Stimulated activated CD4-positive, alpha-beta T cell treated with anti-CD3 and anti-CD28 coated beads, Interleukin-2, amount 100 ng/mL, for 24 hours (primary cell): ENCODE measurements around the gene FERMT3.

Experiments used
- DNase-seq, 2 donors: peaks; one replicate each; pipeline ENCODE4 v3.0.0-alpha.2; 2020

Gene FERMT3

GRCh38 chr11:64251016-64251752, 44.7 kb downstream of the FERMT3 start, which contains the start of gene PLCB3:
Gene PLCB3, plus strand, starts transcription at chr11:64251530. Its CDS starts 120 bp downstream, at chr11:64251650.
- peak; percentile 70 to 75 for DNase-seq

DNA sequence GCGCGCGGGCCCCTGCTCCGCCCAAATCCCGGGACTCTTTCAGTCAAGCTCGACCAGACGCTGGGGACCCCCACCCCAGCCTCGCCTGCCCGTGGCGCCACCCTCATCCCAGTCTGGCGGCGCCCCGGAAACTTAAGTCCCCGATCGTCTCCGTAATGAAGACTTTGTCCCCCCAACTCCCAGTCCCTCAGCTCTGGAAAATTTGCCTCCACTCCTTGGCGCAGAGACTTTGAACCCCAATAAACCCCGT, 45.2 kb downstream of the FERMT3 start:
- no peak for DNase-seq

DNA sequence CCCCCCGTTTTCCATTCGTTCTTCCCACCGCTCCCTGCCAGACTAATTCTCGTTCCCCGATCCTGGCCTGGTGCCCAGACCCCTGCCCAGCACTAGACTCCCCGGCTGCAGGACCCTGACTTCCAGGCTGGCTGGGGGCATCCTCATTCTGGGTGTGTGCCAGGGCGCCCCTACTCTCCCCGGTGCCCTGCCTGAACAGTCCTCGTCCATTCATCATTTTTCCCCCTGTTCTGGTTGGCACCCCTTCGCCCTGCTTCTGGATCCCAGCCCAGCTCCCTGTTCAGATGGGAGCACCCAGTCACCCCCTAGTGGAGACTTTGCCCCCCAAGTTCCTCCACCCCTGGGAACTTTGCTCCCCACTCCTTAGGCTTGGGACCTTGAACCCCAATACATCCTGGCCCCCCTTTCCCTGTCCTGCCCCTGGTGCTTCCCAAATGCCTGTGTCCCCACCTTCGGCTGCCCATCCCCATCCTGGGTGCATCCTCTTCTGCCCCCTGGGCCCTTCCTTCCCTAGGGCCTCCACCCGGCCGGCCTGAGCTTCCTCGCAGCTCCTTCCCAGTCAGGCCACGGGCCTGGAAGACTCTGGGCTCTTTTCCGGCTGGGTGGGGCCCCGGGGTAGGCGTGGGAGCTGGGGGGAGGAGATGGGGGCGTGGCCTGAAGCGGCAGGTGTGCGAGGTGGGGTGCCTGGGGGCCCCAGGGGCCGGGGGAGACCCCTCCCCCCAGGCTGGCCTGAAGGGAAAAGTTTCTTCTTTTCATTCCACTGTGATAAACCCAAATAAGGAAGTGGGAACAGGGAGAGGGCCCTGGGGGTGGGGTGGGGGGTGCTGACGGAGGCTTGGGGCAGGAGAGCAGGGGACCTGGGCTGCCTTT, 45.7 kb downstream of the FERMT3 start:
- DNase-seq, result peak in 1 of 2 donors; percentile 52

- no peak for DNase-seq
Measured at GRCh38 chr11:64253043-64253442, 46.5 kb downstream of the FERMT3 start.

GRCh38 chr11:64253481-64253880, 47.0 kb downstream of the FERMT3 start:
- DNase-seq, result no peak

DNA sequence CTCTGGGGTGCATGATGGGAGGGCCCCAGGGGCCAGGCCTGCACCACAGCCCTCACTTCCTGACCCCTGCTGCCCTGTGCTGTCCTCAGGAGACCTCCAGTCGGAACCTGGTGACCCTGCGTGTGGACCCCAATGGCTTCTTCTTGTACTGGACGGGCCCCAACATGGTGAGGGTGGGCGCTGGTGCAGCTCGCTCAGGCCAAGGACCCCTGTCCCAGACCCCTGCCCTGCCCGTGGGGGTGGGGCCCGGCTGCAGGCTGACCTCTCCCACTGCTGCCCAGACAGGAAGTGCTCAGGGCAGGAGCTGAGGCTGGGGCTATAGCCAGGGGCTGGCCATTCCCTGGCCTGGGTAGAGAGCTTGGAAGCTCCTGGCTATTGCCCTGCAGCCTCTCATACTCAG, 47.8 kb downstream of the FERMT3 start:
- no peak for DNase-seq

GRCh38 chr11:64255135-64256128, 48.9 kb downstream of the FERMT3 start:
- no peak for DNase-seq

- no peak for DNase-seq
Measured at GRCh38 chr11:64256300-64256699, 49.8 kb downstream of the FERMT3 start.

DNA sequence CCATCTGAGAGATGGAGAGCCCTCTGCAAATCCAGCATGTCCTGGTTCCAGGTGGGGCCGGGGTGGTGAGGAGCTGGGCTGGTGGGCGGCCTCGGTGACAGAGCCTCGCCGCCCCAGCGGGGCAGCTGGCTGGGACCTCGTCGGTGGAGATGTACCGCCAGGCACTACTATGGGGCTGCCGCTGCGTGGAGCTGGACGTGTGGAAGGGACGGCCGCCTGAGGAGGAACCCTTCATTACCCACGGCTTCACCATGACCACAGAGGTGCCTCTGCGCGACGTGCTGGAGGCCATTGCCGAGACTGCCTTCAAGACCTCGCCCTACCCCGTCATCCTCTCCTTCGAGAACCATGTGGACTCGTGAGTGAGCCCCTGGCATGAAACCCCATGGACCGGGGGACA, 51.8 kb downstream of the FERMT3 start:
- no peak for DNase-seq

GRCh38 chr11:64258946-64259532, 52.5 kb downstream of the FERMT3 start:
- DNase-seq, result no peak

GRCh38 chr11:64259533-64260067, 53.1 kb downstream of the FERMT3 start:
- no peak for DNase-seq

DNA sequence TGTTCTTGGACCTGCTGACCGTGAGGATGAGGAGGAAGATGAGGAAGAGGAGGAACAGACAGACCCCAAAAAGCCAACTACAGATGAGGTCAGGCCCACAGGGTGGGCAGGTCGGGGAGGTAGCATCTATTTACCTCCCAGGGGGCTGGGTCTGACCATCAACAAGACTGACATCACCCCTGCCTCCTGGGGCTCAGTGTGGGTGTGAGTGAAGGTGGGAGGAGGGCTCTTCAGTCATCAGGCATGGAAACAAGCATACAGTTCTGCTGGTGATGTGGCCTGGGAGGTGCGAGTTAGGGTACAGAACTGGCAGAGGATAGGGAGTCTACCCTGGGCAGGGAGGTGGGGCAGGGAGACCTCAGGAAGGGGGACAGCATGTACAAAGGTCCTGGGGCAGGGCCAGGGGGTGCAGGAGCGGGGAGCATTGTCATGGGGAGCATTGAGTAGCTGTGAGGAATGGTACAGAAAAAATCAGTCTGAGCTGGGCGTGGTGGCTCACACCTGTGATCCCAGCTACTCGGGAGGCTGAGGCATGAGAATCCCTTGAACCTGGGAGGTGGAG, 53.7 kb downstream of the FERMT3 start:
- DNase-seq, result no peak

- no peak for DNase-seq
Measured at GRCh38 chr11:64261556-64262080, 55.1 kb downstream of the FERMT3 start.

GRCh38 chr11:64262271-64263002, 55.9 kb downstream of the FERMT3 start:
- DNase-seq, result no peak

DNA sequence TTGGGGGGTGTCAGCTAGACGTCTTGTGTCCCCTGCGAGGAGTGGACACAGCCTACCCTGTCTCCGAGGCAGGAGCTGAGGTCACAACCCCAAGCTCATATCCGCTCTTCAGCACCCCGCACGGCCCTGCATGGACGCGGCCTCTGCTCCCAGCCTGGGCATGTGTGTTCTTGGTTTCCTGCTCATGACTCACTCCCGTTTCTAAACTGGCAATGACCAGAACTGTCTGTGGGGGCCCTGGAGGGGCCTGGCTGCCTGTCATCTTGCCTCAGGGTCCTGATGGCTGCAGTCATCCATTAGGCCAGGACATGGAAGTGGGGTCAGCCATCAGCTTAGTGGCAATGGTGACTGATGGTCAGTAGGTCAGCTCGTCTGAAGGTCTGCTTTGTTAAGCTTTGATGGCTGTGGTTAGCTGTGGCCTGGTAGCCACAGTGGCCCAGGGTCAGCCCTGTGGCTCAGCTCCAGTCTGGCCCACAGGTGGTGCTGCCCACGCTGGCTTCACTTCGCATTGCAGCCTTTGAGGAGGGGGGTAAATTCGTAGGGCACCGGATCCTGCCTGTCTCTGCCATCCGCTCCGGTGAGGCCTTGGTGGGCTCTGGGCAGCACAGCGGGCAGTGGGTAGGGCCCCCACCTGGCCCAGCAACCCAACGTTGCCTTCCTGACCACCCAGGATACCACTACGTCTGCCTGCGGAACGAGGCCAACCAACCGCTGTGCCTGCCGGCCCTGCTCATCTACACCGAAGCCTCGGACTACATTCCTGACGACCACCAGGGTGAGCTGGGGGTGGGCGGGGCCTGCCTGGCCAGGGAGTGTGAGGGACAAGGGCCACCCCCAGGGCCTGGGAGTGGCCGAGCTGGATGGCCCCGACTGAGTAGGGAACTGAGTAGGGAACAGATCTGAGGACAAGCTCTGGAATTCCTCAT, 56.8 kb downstream of the FERMT3 start:
- no peak for DNase-seq

GRCh38 chr11:64263947-64264317, 57.4 kb downstream of the FERMT3 start:
- DNase-seq, result no peak

- no peak for DNase-seq
Measured at GRCh38 chr11:64264371-64264852, 57.9 kb downstream of the FERMT3 start.

- DNase-seq, result no peak
Measured at GRCh38 chr11:64265176-64266160, 58.9 kb downstream of the FERMT3 start.

GRCh38 chr11:64266339-64266738, 59.8 kb downstream of the FERMT3 start:
- no peak for DNase-seq
